ENCODE data around the gene BCL7B.
"Not testable (repeated sequence)": the region's sequence is repeated elsewhere in the genome, so short reads cannot be mapped to it uniquely, and the experiment has no call there.

BCL7B gene

GRCh38 chr7:73570977-73571376 is 13.5 kb upstream of the BCL7B start:
- DNase-seq, result no peak

GRCh38 chr7:73570521-73570920 is 13.0 kb upstream of the BCL7B start:
- no peak for DNase-seq

- DNase-seq, result no peak
Measured at GRCh38 chr7:73569042-73569608, 11.6 kb upstream of the BCL7B start.

GRCh38 chr7:73567846-73568685 is 10.6 kb upstream of the BCL7B start:
- DNase-seq, result no peak

GRCh38 chr7:73567140-73567539 is 9.7 kb upstream of the BCL7B start:
- no peak for DNase-seq

GRCh38 chr7:73566431-73566830 is 8.9 kb upstream of the BCL7B start:
- DNase-seq, result not testable (repeated sequence)

GRCh38 chr7:73565675-73566340 is 8.3 kb upstream of the BCL7B start:
- DNase-seq, result no peak

- no peak for DNase-seq
Measured at GRCh38 chr7:73560109-73560835, 2.8 kb upstream of the BCL7B start.

- DNase-seq, result peak; percentile 92 to 93
Measured at GRCh38 chr7:73557108-73557396, 438 bp downstream of the BCL7B start.

- no peak for DNase-seq
Measured at GRCh38 chr7:73556208-73557107, 1.0 kb downstream of the BCL7B start.

- DNase-seq, result no peak
Measured at GRCh38 chr7:73555411-73555982, 2.0 kb downstream of the BCL7B start.

GRCh38 chr7:73550093-73550492 is 7.4 kb downstream of the BCL7B start:
- not testable (repeated sequence) for DNase-seq

- no peak for DNase-seq
Measured at GRCh38 chr7:73549176-73549575, 8.3 kb downstream of the BCL7B start.

- DNase-seq, result no peak
Measured at GRCh38 chr7:73547841-73548240, 9.6 kb downstream of the BCL7B start.

- DNase-seq, result no peak
Measured at GRCh38 chr7:73544678-73545077, 12.8 kb downstream of the BCL7B start.

- DNase-seq, result no peak
Measured at GRCh38 chr7:73541722-73542121, 15.8 kb downstream of the BCL7B start.

- DNase-seq, result no peak
Measured at GRCh38 chr7:73539709-73540108, 17.8 kb downstream of the BCL7B start.

- DNase-seq, result not testable (repeated sequence)
Measured at GRCh38 chr7:73538510-73538909, 19.0 kb downstream of the BCL7B start.

GRCh38 chr7:73537051-73537450 is 20.4 kb downstream of the BCL7B start:
- no peak for DNase-seq

GRCh38 chr7:73536479-73536878 is 21.0 kb downstream of the BCL7B start:
- no peak for DNase-seq

GRCh38 chr7:73535918-73536317 is 21.6 kb downstream of the BCL7B start:
- DNase-seq, result not testable (repeated sequence)

GRCh38 chr7:73533742-73534141 is 23.7 kb downstream of the BCL7B start:
- DNase-seq, result no peak
